Lung (tissue), 12 donors: ENCODE results near the gene TPP2. TPM values are rescaled to one million over a fixed set of nuclear protein-coding genes. Genes with fewer than 3 reads are reported as not detected.
A peak's percentile ranks its signal among the peaks of the same experiment; 100 is the strongest.

Source experiments
- ATAC-seq: fragments of 200-7000 bp; cut with Tn5 transposase; one replicate; pipeline ENCODE4 v1.9.1; 2020; ENCODE audit warnings: moderate number of reproducible peaks; ENCODE audit not compliant: insufficient read depth, low FRiP score
- DNase-seq, 3 donors: peaks; one replicate each; pipeline ENCODE4 v3.0.0-alpha.2; 2013 to 2017
- H3K27ac ChIP-seq, 2 donors: one replicate each; pipeline ENCODE4 v1.5.1; 2013; ENCODE audit warnings: mild to moderate bottlenecking in 2 of 2, moderate library complexity in 2 of 2, control low read depth in 1 of 2, inconsistent platforms in 1 of 2, low read depth in 1 of 2, low read length in 1 of 2
- H3K27me3 ChIP-seq, 3 donors: one replicate each; pipeline ENCODE4 v1.5.1; 2013; ENCODE audit warnings: low read length in 2 of 3; ENCODE audit not compliant: control insufficient read depth in 3 of 3, insufficient read depth in 3 of 3
- H3K36me3 ChIP-seq, 4 donors: one replicate each; pipeline ENCODE4 v1.5.1; 2013; ENCODE audit warnings: low read length in 4 of 4, mild to moderate bottlenecking in 1 of 4, moderate library complexity in 1 of 4; ENCODE audit not compliant: control insufficient read depth in 4 of 4, insufficient read depth in 4 of 4
- H3K4me1 ChIP-seq, 5 donors: one replicate each; pipeline ENCODE4 v1.5.1; 2013; ENCODE audit warnings: low read length in 5 of 5, mild to moderate bottlenecking in 2 of 5, moderate library complexity in 1 of 5; ENCODE audit not compliant: control insufficient read depth in 5 of 5, insufficient read depth in 5 of 5
- H3K4me3 ChIP-seq: one replicate; pipeline ENCODE4 v1.5.1; 2013; ENCODE audit warnings: mild to moderate bottlenecking, control low read depth, moderate library complexity
- H3K9ac ChIP-seq, 2 donors: one replicate each; pipeline ENCODE4 v1.5.1; 2013; ENCODE audit warnings: low read length in 2 of 2, control low read depth in 1 of 2; ENCODE audit not compliant: insufficient read depth in 1 of 2
- H3K9me3 ChIP-seq, 4 donors: one replicate each; pipeline ENCODE4 v1.5.1; 2013; ENCODE audit warnings: low read length in 3 of 4, mild to moderate bottlenecking in 1 of 4, moderate library complexity in 1 of 4; ENCODE audit not compliant: control insufficient read depth in 4 of 4, insufficient read depth in 3 of 4
- WGBS, 2 donors: extraction: QIAGEN DNeasy Blood & Tissue Kit; methylation state at CpG; one replicate each; pipeline ENCODE4 v1.1.7; 2013; 5-methylcytosine and 5-hydroxymethylcytosine counted together
- polyA plus RNA-seq, 2 donors: library from polyadenylated mRNA; stranded (reverse); fragments of 200-250 nt; gene quantifications; one replicate each; pipeline ENCODE4 v1.2.1, GENCODE V29; 2013
- total RNA-seq, 2 donors: library from RNA; depleted of rRNA in 1 of 2; stranded (reverse); fragments of >200 nt in 1 of 2; gene quantifications; one replicate each; pipeline ENCODE4 v1.2.1, GENCODE V29; 2014 to 2021
- TF ChIP-seq, protein P1 (sequence below): IDR thresholded peaks from 2 replicates; pipeline ENCODE4 v1.5.1; 2012; ENCODE audit warnings: mild to moderate bottlenecking; ENCODE audit errors: control extremely low read depth, extremely low read depth
- donor health status: control.
- donor health status: control.
- donor health status: Bipolar disorder and iron deficiency.
- donor health status: healthy.
- donor health status: DM: yes; HTN: yes; CAD: no.

The TPP2 gene
- total and polyA plus RNA-seq, 4 donors: 19.9 to 78.8 (median 29.8) TPM

DNA sequence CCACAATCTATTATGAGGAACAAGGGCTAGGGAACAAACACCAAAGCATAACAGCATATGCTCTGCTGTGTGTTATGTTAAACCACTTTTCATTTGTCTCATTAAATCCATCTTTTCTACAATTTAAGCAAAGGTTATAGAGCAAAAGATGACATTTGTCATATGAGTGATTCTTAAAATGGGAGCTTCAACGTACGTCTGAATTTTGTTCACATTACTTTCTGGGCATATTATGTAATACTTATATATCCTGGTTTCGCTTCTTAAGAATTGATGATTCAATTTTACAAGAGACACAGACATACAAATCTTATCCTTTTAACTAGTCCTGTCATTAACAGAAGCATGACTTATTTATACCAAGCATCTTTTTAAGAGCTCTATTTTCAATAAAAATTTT lies 3.3 kb upstream of the TPP2 start:
- peaks cover 0 to 17% (median 0%) of the 10 kb centered on the region in 5 donors for H3K4me1 ChIP-seq
- H3K4me3 ChIP-seq: no peak overlapping the region
- peaks cover 0 to 4% (median 0%) of the 10 kb centered on the region in 4 donors for H3K36me3 ChIP-seq
- TF ChIP-seq, protein P1, sequence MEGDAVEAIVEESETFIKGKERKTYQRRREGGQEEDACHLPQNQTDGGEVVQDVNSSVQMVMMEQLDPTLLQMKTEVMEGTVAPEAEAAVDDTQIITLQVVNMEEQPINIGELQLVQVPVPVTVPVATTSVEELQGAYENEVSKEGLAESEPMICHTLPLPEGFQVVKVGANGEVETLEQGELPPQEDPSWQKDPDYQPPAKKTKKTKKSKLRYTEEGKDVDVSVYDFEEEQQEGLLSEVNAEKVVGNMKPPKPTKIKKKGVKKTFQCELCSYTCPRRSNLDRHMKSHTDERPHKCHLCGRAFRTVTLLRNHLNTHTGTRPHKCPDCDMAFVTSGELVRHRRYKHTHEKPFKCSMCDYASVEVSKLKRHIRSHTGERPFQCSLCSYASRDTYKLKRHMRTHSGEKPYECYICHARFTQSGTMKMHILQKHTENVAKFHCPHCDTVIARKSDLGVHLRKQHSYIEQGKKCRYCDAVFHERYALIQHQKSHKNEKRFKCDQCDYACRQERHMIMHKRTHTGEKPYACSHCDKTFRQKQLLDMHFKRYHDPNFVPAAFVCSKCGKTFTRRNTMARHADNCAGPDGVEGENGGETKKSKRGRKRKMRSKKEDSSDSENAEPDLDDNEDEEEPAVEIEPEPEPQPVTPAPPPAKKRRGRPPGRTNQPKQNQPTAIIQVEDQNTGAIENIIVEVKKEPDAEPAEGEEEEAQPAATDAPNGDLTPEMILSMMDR: no peak
- no peak overlapping the region for H3K9ac ChIP-seq
- no peak for DNase-seq
- H3K27ac ChIP-seq: no peak overlapping the region
- no peak for ATAC-seq
- WGBS, 2 donors: 39 to 69% methylated on average over 3 of the region's 3 CpGs
- no peaks in the 10 kb centered on the region for H3K27me3 ChIP-seq
- H3K9me3 ChIP-seq: no peaks in the 10 kb centered on the region

GRCh38 chr13:102597029-102597961 lies 509 bp downstream of the TPP2 start:
- DNase-seq: peak; percentile 43 to 54 (median 53)
- H3K36me3 ChIP-seq: peaks cover 0 to 4% (median 2%) of the 10 kb centered on the region in 4 donors
- TF ChIP-seq, protein P1: no peak
- peak overlapping the region; percentile 93 to 97 for H3K27ac ChIP-seq
- peak overlapping the region; percentile 96 for H3K4me3 ChIP-seq
- H3K4me1 ChIP-seq: peaks cover 0 to 30% (median 7%) of the 10 kb centered on the region in 5 donors
- peak overlapping the region; percentile 58 to 86 for H3K9ac ChIP-seq
- 1% methylated on average over 51 to 67 of the region's 67 CpGs for WGBS, 2 donors
- no peaks in the 10 kb centered on the region for H3K9me3 ChIP-seq
- ATAC-seq: no peak
- H3K27me3 ChIP-seq: no peaks in the 10 kb centered on the region

GRCh38 chr13:102598061-102598460 lies 1.3 kb downstream of the TPP2 start:
- H3K9ac ChIP-seq: peak overlapping the region; percentile 31 to 86
- no peak for ATAC-seq
- DNase-seq: peak in 2 of 3 donors; percentile 13 to 16
- TF ChIP-seq, protein P1: no peak
- H3K27me3 ChIP-seq: no peaks in the 10 kb centered on the region
- peak overlapping the region; percentile 36 for H3K4me3 ChIP-seq
- no peak overlapping the region for H3K27ac ChIP-seq
- H3K4me1 ChIP-seq: peaks cover 0 to 26% (median 7%) of the 10 kb centered on the region in 5 donors
- no peaks in the 10 kb centered on the region for H3K9me3 ChIP-seq
- WGBS, 2 donors: 1 to 2% methylated on average over 6 of the region's 6 CpGs
- peaks cover 0 to 4% (median 2%) of the 10 kb centered on the region in 4 donors for H3K36me3 ChIP-seq
